GM19468 (cell line): ENCODE data around the gene PLA2G4D.

Experiments used
- ATAC-seq: cut with Tn5 transposase; IDR thresholded peaks from one replicate; pipeline ENCODE4 v1.9.1; 2021; ENCODE audit warnings: mild to moderate bottlenecking, moderate library complexity, moderate number of reproducible peaks; ENCODE audit not compliant: unreplicated experiment; ENCODE audit errors: extremely low read depth

PLA2G4D gene

GRCh38 chr15:42057799-42058646, 36.3 kb downstream of the PLA2G4D start:
- no peak for ATAC-seq

DNA sequence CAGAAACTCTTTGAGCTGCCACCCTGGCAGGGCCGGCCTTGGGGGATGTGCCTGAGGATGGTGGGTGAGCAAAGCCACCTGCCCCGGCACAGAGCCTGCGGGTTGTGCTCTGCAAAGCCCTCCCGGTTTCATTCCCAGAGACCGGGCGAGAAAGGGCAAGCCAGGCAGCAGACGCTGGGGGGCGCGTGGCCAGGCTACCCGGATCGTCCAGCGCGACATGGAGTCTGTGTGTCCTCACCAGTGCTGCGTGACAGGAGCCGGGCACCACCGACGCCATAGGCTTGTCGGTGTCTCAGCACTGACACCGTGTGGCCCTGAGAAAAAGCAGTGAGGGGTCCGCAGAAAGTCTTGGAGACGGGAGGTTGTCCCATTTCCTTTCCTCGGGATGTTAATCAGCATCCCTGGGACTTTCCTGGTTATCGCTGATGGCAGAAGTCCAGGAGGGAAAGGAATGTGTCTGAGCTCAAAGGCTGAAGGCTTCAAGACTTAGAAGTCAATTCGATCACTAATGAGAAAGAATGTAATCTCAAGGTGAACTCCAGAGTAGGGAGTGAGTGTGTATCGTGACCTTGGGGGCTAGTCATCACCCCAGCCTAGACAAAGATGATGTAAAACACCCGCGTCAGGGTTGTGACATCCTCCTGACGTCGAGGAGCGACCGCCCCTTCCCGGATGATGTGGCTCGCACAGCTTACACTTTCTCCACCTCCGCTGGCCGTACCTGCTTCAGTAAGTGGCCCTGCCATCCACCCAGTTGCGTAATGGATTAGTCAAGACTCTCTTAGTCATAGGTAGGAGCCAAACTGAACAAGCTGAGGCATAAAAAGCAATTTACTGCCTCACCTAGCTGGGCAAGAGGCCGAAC, 37.2 kb downstream of the PLA2G4D start:
- no peak for ATAC-seq

GRCh38 chr15:42053914-42054313, 40.4 kb downstream of the PLA2G4D start:
- no peak for ATAC-seq

DNA sequence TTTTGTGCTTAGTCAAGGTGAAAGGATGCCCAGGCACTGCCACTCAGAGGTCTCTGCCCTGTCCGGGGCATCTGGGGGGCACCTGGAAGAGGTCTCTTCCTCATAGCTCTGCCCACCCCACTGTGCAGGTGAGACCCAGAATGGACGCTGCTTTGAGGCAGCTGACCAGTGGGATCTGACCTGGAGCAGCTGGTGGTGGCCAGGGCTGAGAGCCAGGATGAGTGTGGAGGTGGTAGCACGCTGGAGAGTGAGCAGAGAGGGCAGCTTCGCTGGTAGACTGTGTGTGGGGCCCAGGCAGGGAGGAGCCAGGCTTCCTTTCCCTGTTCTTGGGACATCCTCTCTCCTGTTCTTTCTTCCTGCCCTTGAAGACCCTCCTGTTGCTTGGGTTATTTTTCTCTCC, 41.4 kb downstream of the PLA2G4D start:
- no peak for ATAC-seq

- no peak for ATAC-seq
Measured at GRCh38 chr15:42050484-42051255, 43.7 kb downstream of the PLA2G4D start.

- ATAC-seq: no peak
Measured at GRCh38 chr15:42048821-42049200, 45.6 kb downstream of the PLA2G4D start.

GRCh38 chr15:42048080-42048820, 46.1 kb downstream of the PLA2G4D start:
- no peak for ATAC-seq

DNA sequence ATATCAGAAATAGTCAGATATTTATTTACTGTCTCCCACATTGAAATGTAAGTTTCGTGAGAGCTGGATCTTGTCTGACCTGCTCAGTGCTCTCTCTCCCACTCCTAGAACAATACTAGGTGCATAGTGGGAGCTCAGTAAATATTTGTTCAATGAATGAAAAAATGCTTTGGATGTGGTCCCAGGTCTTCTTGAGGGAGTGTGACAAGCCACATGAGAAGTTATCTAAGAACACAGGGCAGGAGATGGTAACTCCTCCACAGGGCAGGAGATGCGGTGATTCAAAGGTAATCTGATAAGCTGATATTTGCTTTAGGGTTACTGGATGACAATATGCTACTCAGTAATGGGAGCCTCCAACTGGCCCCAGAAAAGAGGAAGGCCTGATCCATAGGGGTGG, 47.8 kb downstream of the PLA2G4D start:
- no peak for ATAC-seq

DNA sequence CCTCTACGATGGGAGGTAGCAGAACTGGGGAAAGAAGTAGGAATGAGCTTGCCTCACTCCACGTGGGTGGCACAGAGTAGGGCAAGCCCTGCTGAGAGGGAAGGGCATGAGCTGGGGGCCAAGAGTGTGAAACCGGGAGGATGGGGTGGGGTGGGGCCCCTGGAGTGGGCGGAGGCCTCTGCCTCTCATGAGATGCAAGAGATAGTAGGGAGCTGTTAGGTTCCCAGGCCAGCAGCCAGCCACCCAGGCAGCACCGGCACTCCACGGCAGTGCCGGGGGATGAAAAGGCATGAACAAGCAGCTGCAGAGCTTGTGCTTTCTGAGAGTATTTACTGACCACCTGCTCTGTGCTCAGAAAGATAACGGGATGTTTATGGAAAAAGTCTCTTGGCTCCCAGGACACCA, 49.1 kb downstream of the PLA2G4D start:
- ATAC-seq: no peak

DNA sequence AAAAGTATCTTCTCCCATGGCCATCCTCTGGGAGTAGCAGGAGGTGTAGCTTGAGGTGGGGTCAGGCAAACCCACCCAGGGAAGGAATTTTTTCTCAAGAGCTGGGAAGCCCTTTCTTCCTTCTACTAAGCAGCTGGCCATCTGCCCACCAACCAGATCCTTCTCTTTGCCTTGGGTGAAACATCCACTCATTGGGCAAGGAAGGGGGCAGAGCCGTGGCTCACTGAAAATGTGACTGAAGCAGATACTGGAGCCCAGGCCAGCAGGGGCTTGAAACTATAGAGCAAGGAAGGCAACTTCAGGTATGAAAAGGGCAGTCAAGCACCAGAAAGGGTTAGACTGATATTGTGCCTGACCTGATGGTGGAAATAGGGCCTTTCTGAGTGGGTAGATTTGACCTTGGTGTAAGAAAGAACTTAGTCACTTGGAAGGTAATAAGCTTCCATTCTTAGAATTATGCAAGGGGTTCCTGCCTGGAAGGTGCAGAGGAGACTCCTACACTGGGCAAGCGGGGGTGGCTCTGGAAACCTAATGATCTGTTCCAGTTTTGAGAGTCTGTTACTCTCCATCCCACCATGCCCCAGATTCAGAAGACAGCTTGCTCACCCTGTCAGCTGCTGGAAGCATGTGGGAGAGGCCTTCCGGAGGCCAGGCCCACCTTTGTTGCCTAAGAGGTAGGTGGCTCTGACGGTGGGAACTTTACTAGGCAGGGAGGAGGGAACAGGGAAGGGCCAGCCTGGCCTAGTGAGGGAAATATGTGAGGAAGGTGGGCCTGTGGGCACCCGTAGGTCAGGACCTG, 51.6 kb downstream of the PLA2G4D start:
- no peak for ATAC-seq

DNA sequence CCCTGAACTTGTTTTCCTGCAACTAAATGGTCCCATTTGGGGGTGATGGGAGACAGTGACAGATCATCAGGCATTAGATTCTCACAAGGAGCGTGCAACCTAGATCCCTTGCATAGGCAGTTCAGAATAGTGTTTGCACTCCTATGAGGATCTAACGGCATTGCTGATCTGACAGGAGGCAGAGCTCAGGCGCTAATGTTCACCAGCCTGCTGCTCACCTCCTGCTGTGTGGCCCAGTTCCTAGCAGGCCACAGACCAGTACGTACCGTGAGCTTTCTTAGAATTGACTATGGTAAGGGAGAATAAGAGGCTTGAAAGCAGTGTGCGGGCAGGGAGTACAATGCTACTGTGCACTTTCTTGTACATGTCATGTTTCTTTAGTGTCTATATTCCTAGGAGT, 56.0 kb downstream of the PLA2G4D start:
- no peak for ATAC-seq

DNA sequence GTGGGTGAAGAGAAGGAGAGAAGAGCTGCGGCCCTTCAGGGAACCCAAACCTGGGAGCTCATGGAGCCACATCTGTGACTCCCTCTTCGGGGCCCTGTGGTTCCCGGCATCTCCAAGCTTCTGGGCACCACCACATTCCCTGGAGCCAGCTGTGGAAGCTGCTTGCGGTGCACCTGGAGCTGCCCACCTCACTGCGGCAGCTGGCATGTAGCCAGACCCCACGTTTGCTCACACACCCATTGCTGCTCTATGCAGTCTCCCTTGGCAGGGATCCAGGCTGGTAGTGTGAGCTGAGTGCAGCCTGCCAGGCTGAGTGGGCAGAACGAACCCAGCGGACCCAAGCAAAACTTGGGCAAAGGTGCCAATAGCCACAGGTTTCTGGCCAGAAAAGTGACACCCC, 56.7 kb downstream of the PLA2G4D start:
- no peak for ATAC-seq

DNA sequence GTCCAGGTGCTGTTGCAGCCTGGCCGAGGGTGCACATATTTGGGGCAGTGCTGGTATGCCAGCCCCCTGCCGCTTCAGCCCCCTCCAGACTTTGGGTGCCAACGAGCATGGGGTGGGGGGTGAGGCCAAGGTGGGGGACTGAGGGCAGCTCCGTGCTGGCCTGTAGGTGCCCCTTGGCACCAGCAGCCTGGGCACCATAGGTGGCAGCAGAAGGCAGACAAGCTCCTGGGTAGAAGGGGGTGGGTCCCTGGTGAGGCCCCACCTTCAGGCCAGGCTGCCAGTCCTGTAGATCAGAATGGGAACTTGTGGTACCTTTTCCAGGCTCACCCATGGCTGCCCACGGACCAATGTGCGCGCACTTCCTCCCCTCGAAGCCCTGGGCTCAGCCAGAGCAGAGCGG, 57.4 kb downstream of the PLA2G4D start:
- ATAC-seq: no peak

DNA sequence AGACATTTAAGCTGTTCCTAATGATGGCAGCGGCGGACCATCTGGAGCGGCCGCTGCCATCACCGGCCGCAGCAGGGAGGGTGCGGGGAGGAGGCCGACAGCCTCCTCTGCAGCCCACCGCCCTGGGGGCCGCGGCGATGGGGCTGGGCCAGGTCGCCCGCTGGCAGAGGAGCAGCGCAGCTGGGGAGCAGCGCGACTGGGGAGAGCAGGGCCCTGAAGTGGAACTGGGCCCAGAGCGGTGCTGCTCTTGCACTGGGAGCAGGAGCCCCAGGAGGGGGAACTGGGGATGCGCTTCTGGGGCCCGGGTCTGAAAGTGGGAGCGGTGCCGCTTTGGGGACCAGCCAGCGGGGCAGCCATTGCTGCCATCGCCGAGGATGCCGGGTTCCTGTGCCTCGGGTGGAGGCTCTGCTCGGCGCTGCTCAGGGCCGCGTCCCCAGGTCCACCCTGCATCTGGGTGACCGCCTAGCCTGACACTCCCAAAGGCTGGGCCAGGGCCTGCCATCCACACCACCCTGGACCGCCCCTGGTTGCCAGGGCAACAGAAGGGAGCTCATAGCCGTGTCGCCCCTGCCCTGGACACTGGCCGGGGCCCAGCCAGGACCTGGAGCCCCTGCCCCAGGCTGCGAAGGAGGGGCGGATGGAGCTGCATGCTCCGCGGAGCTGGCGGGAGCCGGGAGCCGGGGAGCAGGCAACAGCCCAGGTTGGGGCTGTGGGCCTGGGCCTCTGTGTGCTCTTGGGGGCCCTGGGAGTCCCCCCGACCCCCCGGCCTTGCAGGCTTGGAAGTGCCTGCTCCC, 58.1 kb downstream of the PLA2G4D start:
- no peak for ATAC-seq

- ATAC-seq: no peak
Measured at GRCh38 chr15:42035435-42035761, 59.0 kb downstream of the PLA2G4D start.

DNA sequence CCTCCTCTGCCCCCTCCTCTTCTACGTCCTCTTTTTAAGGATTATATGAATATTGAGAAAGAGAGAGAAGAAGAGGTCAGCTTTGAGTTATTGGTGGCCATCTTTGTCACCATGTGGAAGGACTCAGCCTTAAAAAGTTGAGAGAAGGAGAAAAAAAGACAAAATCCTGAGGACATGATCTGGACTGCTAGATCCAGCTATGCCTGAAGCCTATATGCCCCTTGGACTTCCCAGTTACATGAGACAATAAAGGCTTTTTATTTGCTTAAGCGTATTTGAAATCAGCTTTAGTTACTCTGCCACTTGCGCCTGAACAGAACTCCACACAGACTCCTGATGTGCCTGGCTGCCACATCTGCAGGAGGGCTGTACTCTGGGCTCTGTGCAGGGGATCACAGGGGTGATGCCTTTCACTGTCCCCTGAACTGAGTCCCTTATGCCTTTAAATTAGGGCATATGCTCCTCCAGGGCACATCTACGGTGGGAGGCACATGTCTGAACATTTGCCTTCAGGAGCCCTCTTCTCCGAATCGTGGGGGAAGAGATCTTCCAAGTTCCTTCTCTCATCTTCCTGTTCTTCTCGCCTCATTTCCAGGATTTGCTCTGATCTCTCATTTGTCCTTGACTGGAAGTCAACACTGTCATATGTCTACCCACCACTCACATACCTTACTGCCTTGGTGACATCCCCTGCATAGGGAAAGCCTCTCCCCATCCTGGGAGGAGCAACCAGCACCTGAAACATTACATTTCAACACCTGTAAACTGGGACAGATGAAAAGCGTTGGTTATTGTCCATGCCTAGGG, 59.5 kb downstream of the PLA2G4D start:
- no peak for ATAC-seq

- no peak for ATAC-seq
Measured at GRCh38 chr15:42033214-42033873, 61.0 kb downstream of the PLA2G4D start.
